ENCODE results near the gene OPA1.

DNA sequence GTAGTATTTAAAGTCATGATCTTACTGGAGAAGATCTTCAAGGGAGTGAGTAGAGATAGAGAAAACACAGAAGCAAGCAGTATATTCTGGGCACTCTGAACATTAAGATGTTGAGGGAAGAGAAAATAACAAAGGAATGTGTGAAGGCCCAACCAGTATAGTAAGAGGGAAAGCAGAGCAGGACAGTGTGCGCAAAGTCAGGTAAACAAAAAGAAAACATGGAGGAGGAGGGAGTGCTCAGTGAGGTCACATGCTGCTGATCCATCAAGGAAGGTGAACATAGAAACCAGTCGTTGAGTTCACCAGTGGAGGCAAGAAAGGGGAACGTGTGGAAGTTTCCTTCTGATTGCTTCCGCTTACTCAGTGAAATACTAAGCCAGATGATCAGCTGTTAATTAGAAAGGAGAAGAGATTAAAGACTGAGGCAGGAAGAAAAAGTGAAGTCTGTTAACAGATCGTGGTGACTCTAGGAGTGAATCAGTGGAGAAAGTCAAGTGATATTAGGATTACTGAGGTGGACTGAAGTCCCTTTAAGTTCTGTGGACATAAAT is 47.2 kb downstream of the OPA1 start:
- TF ChIP-seq, protein P1, sequence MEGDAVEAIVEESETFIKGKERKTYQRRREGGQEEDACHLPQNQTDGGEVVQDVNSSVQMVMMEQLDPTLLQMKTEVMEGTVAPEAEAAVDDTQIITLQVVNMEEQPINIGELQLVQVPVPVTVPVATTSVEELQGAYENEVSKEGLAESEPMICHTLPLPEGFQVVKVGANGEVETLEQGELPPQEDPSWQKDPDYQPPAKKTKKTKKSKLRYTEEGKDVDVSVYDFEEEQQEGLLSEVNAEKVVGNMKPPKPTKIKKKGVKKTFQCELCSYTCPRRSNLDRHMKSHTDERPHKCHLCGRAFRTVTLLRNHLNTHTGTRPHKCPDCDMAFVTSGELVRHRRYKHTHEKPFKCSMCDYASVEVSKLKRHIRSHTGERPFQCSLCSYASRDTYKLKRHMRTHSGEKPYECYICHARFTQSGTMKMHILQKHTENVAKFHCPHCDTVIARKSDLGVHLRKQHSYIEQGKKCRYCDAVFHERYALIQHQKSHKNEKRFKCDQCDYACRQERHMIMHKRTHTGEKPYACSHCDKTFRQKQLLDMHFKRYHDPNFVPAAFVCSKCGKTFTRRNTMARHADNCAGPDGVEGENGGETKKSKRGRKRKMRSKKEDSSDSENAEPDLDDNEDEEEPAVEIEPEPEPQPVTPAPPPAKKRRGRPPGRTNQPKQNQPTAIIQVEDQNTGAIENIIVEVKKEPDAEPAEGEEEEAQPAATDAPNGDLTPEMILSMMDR (IDR thresholded peaks at IDR 0.05; ENCODE audit: low read length), result no peak
- TF ChIP-seq EZH2 (optimal IDR thresholded peaks at IDR 0.05; ENCODE audit: low read depth, low read length) (no peak), EZH2phosphoT487 (IDR thresholded peaks at IDR 0.05; ENCODE audit: low read length) (no peak)
